Panc1 (cell line): Measurements from ENCODE around the gene EXD3. TPM values are rescaled to one million over a fixed set of nuclear protein-coding genes. Genes with fewer than 3 reads are reported as not detected.

ENCODE experiments used
- ATAC-seq: fragments of 200-7000 bp; cut with Tn5 transposase; 2 replicates; pipeline ENCODE4 v1.9.1; 2020; ENCODE audit warnings: mild to moderate bottlenecking, moderate library complexity
- BruUV-seq: library from RNA; stranded (reverse); fragments of 400-500 nt; replicated peaks from 2 replicates; lab custom pipeline; 2021; lab: Mats Ljungman, UMichigan
- CTCF ChIA-PET: fragments of 300-600 bp; sonication (Branson Sonifier 250); formaldehyde crosslinking; loops from one replicate; lab custom pipeline; 2022; ENCODE audit warnings: antibody characterized with exemption; lab: Charles Lee
- POLR2A ChIA-PET: fragments of 300-600 bp; sonication (Branson Sonifier 250); formaldehyde crosslinking; loops from one replicate; lab custom pipeline; 2022; ENCODE audit warnings: antibody characterized with exemption; lab: Charles Lee
- DNase-seq: peaks from one replicate; pipeline ENCODE4 v3.0.0-alpha.2; 2010; ENCODE audit warnings: low read depth, low spot score
- H3K27ac ChIP-seq: 2 replicates; pipeline ENCODE4 v1.5.1; 2011; ENCODE audit warnings: mild to moderate bottlenecking, low read length, inconsistent platforms
- H3K27me3 ChIP-seq: fragments of 200-500 bp; sonication (Bioruptor generic); 2 replicates; pipeline ENCODE4 v1.6.0; 2014; ENCODE audit warnings: low read length, inconsistent platforms; ENCODE audit not compliant: control insufficient read depth, insufficient read depth
- H3K36me3 ChIP-seq: fragments of 200-500 bp; sonication (Bioruptor generic); 2 replicates; pipeline ENCODE4 v1.5.1; 2014; ENCODE audit warnings: inconsistent platforms, mild to moderate bottlenecking, low read length, moderate library complexity; ENCODE audit not compliant: control insufficient read depth, insufficient read depth
- H3K4me1 ChIP-seq: 2 replicates; pipeline ENCODE4 v1.5.1; 2011; ENCODE audit warnings: inconsistent platforms, mild to moderate bottlenecking, low read length, moderate library complexity; ENCODE audit not compliant: control insufficient read depth, insufficient read depth
- H3K4me3 ChIP-seq, 2 experiments: 2 replicates each; pipeline ENCODE4 v1.5.1; 2011 to 2012; ENCODE audit warnings: low read depth in 2 of 2, low read length in 2 of 2, mild to moderate bottlenecking in 2 of 2, inconsistent platforms in 1 of 2, moderate library complexity in 1 of 2
- H3K9me3 ChIP-seq: fragments of 200-500 bp; sonication (Bioruptor generic); 2 replicates; pipeline ENCODE4 v1.5.1; 2014; ENCODE audit warnings: low read depth, mild to moderate bottlenecking, inconsistent platforms, low read length, moderate library complexity; ENCODE audit not compliant: control insufficient read depth, insufficient read depth
- CTCF ChIP-seq: fragments of 450-650 bp; IDR thresholded peaks from 2 replicates; pipeline ENCODE4 v1.5.1; 2017; ENCODE audit warnings: mild to moderate bottlenecking
- POLR2AphosphoS5 ChIP-seq: IDR thresholded peaks from 2 replicates; pipeline ENCODE4 v1.6.1; 2012; ENCODE audit warnings: mild to moderate bottlenecking, low read depth, low read length, moderate library complexity
- REST ChIP-seq, 2 experiments: IDR thresholded peaks; 2 replicates each; pipeline ENCODE4 v1.6.1; 2011 to 2012; ENCODE audit warnings: low read depth in 2 of 2, control low read depth in 1 of 2, low read length in 1 of 2, mild to moderate bottlenecking in 1 of 2, moderate library complexity in 1 of 2; ENCODE audit not compliant: insufficient read depth in 1 of 2
- SIN3A ChIP-seq: IDR thresholded peaks from 2 replicates; pipeline ENCODE4 v1.6.1; 2012; ENCODE audit warnings: low read depth, mild to moderate bottlenecking, low read length, moderate library complexity, borderline replicate concordance; ENCODE audit not compliant: insufficient read depth
- TCF7L2 ChIP-seq: IDR thresholded peaks from 2 replicates; pipeline ENCODE4 v1.6.1; 2011; ENCODE audit warnings: mild to moderate bottlenecking, low read depth, low read length, inconsistent platforms
- in situ Hi-C: cut with HindIII; loops from 2 replicates; pipeline ENCODE4 v1.10.0; 2016; ENCODE audit warnings: low sequenced_read_pairs, low pct_unique_long_range_greater_than_20kb
- intact Hi-C: fragments of 100-400 bp; cut with micrococcal nuclease; formaldehyde crosslinking; loops from one replicate; pipeline ENCODE4 v1.10.0; 2022; ENCODE audit not compliant: unreplicated experiment
- total RNA-seq: library from RNA; stranded (reverse); gene quantifications from one replicate; pipeline ENCODE4 v1.2.1, GENCODE V29; 2021; ENCODE audit not compliant: unreplicated experiment

EXD3 gene
- total RNA-seq, 1 experiment from 2014 or later = 9.2 TPM

- DNase-seq (no peak), ATAC-seq (no peak)
- peaks cover 36% of the 10 kb centered on the region for H3K4me1 ChIP-seq
- CTCF ChIA-PET = interaction anchor here (0.5 to 1.2 kb wide), 3 partner anchors 15 to 110 kb away, joined by 4 to 5 read pairs (median 4); partner anchors contain the start of genes EXD3 and NRARP
- TF ChIP-seq SIN3A = no peak
- no peak for TF ChIP-seq POLR2AphosphoS5
- no peak for TF ChIP-seq TCF7L2
- H3K27me3 ChIP-seq = no peaks in the 10 kb centered on the region
- peak overlapping the region; percentile 30 to 49 for H3K4me3 ChIP-seq
- H3K36me3 ChIP-seq = no peaks in the 10 kb centered on the region
- intact Hi-C loops = no loop called here
- H3K9me3 ChIP-seq = no peaks in the 10 kb centered on the region
- in situ Hi-C loops = no loop called here
- POLR2A ChIA-PET = no interaction called here
- no TSS peak for BruUV-seq
- H3K27ac ChIP-seq = peak overlapping the region; percentile 51; the same call in 1 of the 2 replicates
Measured at GRCh38 chr9:137407590-137408300, 15.2 kb downstream of the EXD3 start.

GRCh38 chr9:137406876-137407589 is 15.9 kb downstream of the EXD3 start:
- Histone ChIP-seq H3K4me1 (peaks cover 29% of the 10 kb centered on the region), H3K27me3 (no peaks in the 10 kb centered on the region), H3K36me3 (no peaks in the 10 kb centered on the region), H3K9me3 (no peaks in the 10 kb centered on the region), H3K4me3 (peak overlapping the region; percentile 30 to 49), H3K27ac (peak overlapping the region; percentile 51; the same call in 1 of the 2 replicates)
- in situ Hi-C loops (no loop called here), intact Hi-C loops (no loop called here)
- ATAC-seq (peak; percentile 75), DNase-seq (no peak)
- ChIA-PET CTCF (no interaction called here), POLR2A (no interaction called here)
- TF ChIP-seq TCF7L2 (no peak), SIN3A (no peak), CTCF (peak; percentile 86), REST (IDR thresholded peaks at IDR 0.05; ENCODE audit: insufficient read depth in 1 of 2, low read depth in 2 of 2, low read length in 1 of 2) (no peak), POLR2AphosphoS5 (no peak)
- no TSS peak for BruUV-seq
